WERI-Rb-1 (cell line): Measurements from ENCODE around the gene RACGAP1.

Experiments used
- DNase-seq: peaks from one replicate; pipeline ENCODE4 v3.0.0-alpha.2; 2020
- H3K27ac ChIP-seq: fragments of 250-450 bp; sonication (Bioruptor Pico); 2 replicates; pipeline ENCODE4 v1.5.1; 2020; ENCODE audit warnings: mild to moderate bottlenecking, moderate library complexity
- H3K27me3 ChIP-seq: fragments of 250-450 bp; sonication (Bioruptor Pico); 2 replicates; pipeline ENCODE4 v1.5.1; 2021; ENCODE audit warnings: mild to moderate bottlenecking, low read depth, moderate library complexity; ENCODE audit not compliant: insufficient read depth, severe bottlenecking
- H3K36me3 ChIP-seq: fragments of 250-450 bp; sonication (Bioruptor Pico); 2 replicates; pipeline ENCODE4 v1.5.1; 2020; ENCODE audit warnings: mild to moderate bottlenecking, moderate library complexity
- H3K4me3 ChIP-seq: 2 replicates; pipeline ENCODE4 v1.5.1; 2011; ENCODE audit warnings: low read depth, mild to moderate bottlenecking, control low read depth, low read length
- H3K9me3 ChIP-seq: fragments of 250-450 bp; sonication (Bioruptor Pico); 2 replicates; pipeline ENCODE4 v1.5.1; 2021; ENCODE audit warnings: mild to moderate bottlenecking, moderate library complexity; ENCODE audit not compliant: severe bottlenecking
- TF ChIP-seq, protein P1 (sequence below): IDR thresholded peaks from 2 replicates; pipeline ENCODE4 v1.5.1; 2011; ENCODE audit warnings: low read depth, mild to moderate bottlenecking, control low read depth, inconsistent platforms, low read length

The RACGAP1 gene

DNA sequence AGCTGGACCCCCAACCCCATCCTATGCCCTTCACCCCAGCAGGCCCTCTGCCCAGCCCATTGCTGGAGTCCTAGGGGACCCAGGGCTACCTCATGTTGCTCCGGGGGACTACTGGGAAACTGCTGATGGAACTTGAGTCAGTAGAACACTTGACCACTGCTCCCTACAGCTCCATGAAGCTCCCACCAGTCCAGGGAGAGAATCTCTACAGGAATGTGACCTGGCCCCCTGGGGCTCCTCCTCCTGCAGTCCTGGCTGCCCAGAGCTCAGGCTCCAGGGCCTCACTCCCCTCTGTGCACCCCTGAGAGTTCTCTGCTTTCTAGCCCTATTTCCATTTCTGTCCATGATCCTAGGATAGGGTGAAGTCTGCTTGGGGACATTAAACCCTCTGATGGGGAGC is 85.6 kb downstream of the RACGAP1 start:
- Histone ChIP-seq H3K36me3 (no peaks in the 10 kb centered on the region), H3K4me3 (no peak overlapping the region), H3K9me3 (no peaks in the 10 kb centered on the region), H3K27me3 (no peaks in the 10 kb centered on the region), H3K27ac (no peak overlapping the region)
- DNase-seq: no peak
- TF ChIP-seq, protein P1, sequence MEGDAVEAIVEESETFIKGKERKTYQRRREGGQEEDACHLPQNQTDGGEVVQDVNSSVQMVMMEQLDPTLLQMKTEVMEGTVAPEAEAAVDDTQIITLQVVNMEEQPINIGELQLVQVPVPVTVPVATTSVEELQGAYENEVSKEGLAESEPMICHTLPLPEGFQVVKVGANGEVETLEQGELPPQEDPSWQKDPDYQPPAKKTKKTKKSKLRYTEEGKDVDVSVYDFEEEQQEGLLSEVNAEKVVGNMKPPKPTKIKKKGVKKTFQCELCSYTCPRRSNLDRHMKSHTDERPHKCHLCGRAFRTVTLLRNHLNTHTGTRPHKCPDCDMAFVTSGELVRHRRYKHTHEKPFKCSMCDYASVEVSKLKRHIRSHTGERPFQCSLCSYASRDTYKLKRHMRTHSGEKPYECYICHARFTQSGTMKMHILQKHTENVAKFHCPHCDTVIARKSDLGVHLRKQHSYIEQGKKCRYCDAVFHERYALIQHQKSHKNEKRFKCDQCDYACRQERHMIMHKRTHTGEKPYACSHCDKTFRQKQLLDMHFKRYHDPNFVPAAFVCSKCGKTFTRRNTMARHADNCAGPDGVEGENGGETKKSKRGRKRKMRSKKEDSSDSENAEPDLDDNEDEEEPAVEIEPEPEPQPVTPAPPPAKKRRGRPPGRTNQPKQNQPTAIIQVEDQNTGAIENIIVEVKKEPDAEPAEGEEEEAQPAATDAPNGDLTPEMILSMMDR: no peak

- no peaks in the 10 kb centered on the region for H3K9me3 ChIP-seq
- H3K36me3 ChIP-seq: no peaks in the 10 kb centered on the region
- TF ChIP-seq, protein P1: no peak
- no peak overlapping the region for H3K4me3 ChIP-seq
- DNase-seq: no peak
- no peaks in the 10 kb centered on the region for H3K27me3 ChIP-seq
- H3K27ac ChIP-seq: no peak overlapping the region
Measured at GRCh38 chr12:49939307-49939706, 86.0 kb downstream of the RACGAP1 start.
